Stimulated activated CD4-positive, alpha-beta T cell treated with anti-CD3 and anti-CD28 coated beads, TNF-alpha, amount 100 ng/mL, for 4 hours (primary cell): ENCODE data around the gene TNC.
"Not testable (repeated sequence)": the region's sequence is repeated elsewhere in the genome, so short reads cannot be mapped to it uniquely, and the experiment has no call there.

Experiments
- DNase-seq, 3 experiments: peaks; one replicate each; pipeline ENCODE4 v3.0.0-alpha.2; 2020; ENCODE audit warnings: low read depth in 3 of 3

The TNC gene

GRCh38 chr9:115135821-115136778 lies 18.1 kb upstream of the TNC start:
- DNase-seq = no peak

DNA sequence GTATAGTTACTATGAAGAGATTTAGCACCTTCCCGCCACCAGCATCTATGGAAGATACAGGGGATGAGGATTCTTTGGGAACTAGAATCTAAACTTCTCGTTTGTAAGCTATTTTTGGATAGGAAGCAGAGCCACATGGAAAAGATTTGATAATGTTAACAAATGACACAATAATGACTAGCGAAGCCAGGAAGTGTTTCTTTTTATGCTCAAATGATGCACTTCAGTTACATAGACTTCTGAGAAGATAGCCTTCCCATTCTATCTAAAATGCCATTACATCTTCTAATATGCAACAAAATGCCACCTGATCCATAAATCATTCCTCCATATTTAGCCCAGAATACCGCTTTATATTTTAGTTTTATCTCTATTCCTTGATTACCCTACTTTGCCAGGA lies 17.0 kb upstream of the TNC start:
- DNase-seq = no peak

- no peak for DNase-seq
Measured at GRCh38 chr9:115133649-115134048, 15.7 kb upstream of the TNC start.

DNA sequence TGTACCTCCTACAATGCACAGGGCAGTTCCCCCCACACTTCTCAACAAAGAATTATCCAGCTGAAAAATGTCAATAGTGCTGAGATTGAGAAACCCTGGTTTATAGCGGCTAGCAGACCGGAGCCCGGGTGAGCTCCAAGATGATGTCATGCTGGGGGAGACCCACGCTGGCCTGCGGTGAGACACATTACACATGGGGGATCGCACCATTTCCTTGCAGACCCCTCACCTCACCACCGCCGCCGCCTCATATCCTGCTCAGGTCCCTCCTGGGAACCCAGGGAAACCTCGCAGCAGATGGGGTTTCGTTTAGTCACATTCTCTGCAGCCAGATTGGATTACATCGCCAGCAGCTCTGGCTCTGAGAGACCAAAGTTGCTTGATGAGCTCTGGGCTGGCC lies 14.7 kb upstream of the TNC start:
- no peak for DNase-seq

- DNase-seq = no peak
Measured at GRCh38 chr9:115130176-115130575, 12.2 kb upstream of the TNC start.

DNA sequence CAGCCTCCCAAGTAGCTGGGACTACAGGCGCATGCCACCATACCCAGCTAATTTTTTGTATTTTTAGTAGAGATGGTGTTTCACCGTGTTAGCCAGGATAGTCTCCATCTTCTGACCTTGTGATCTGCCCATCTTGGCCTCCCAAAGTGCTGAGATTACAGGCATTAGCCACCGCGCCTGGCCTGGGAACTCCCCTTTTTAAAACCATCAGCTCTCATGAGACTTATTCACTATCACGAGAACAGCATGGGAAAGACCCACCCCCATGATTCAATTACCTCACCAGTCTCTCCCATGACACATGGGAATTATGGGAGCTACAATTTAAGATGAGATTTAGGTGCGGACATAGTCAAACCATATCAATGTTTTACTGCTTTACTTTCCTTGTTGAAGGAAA lies 10.8 kb upstream of the TNC start:
- not testable (repeated sequence) for DNase-seq

- no peak for DNase-seq
Measured at GRCh38 chr9:115127191-115127817, 9.3 kb upstream of the TNC start.

GRCh38 chr9:115126404-115126803 lies 8.4 kb upstream of the TNC start:
- DNase-seq = no peak

DNA sequence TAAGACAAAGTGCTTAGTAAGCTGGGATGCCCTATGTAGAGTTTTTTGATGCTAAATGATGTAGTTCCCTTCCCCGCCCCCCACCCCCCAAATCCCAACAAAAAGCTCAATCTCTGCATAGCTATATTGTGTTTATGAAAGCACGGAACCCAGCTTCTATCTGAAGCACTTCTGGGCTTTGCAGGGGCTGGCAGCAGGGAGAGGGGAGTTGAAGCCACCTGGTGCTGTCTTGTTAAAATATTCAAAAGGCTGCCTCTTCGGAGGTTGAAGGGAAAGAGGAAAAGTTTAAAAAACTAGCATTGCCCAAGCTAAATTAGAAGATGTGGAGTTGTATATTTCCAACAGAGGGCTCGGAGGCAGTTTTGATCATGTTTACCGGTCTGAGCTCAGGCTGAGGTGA lies 5.0 kb upstream of the TNC start:
- DNase-seq = no peak

- DNase-seq = no peak
Measured at GRCh38 chr9:115121181-115121580, 3.2 kb upstream of the TNC start.

- DNase-seq = no peak
Measured at GRCh38 chr9:115118879-115119218, 892 bp upstream of the TNC start.

DNA sequence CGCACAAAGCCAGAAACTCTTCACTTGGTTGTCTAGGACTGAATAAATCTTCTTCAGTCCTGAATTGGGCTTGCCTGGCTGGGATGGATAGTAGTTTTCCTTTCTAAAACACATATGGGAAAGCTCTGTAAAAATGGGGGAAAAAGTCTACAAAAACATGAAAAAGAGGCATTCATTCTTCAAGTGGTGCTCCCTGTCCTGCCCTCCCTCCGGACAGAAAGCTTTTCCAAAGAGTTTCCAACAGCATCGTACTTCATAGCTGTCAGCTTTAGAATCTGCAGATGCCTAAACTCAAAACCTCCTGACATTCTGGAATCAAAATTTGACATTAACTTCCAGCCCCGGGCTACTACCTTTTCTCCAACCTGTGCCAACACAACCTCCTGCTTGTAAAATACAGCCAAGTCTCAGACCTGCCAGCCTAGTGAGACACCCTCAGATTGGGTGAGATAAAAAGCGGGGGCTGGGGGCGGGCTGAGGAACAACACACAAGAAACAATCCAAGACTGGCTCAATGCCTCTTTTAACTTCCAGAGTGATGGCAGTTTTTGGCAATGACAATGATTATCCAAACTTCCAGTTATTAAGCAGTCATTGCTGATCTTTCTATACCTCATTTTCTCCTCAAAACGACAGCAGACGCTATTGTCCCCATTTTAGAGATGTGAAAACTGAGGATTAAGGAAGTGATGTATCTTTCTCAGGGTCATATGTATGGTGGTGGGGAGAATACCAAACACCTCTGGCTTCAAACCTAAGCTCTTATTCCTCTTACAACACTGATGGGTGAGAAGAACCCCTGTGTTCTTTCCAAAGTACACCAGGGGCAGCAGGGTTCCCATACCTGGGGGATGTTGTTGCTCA lies 1.3 kb downstream of the TNC start:
- no peak for DNase-seq

DNA sequence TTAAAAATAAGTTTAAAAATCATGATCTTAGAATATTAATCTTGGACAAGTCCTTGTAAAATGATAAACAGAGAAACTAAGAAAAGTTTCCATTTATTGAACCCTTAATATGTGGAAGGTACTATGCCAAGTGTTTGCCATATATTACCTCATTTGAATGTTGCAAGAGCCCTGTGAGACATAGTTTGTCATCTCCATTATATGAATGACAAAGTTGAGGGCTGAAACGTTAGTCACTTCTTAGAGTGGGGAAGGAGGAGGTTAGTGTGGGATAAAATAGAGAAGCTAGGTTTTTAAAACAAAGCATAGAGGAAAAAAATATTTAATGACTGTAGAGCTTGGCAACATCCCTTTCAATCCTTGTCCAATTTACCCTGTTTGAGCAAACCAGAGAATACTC lies 2.0 kb downstream of the TNC start:
- no peak for DNase-seq

- no peak for DNase-seq
Measured at GRCh38 chr9:115115117-115115880, 2.7 kb downstream of the TNC start.

- no peak for DNase-seq
Measured at GRCh38 chr9:115114546-115114945, 3.4 kb downstream of the TNC start.

DNA sequence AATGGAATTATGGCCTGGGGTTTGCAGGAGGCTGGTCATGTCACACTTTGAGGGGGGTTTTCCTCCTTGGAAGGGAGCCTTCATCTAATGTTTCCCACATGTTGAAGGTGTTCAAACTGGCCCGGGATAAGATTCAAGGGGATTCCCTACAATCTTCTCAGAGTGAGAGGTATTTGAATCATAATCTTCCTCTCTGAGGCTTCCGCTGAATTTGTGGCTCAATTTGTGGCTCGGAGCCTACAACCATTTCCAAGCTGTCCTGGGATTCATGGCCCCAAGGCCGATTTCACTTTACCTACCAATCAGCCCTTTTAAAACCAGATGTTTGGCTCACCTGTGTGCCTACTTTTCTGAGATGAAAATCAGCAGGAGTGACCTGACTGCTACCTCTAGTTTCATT lies 3.9 kb downstream of the TNC start:
- DNase-seq = no peak

- DNase-seq = no peak
Measured at GRCh38 chr9:115111874-115112273, 6.1 kb downstream of the TNC start.

- DNase-seq = no peak
Measured at GRCh38 chr9:115109486-115109885, 8.5 kb downstream of the TNC start.

GRCh38 chr9:115107701-115108100 lies 10.3 kb downstream of the TNC start:
- no peak for DNase-seq

- DNase-seq = no peak
Measured at GRCh38 chr9:115106642-115107041, 11.3 kb downstream of the TNC start.

- no peak for DNase-seq
Measured at GRCh38 chr9:115106001-115106400, 12.0 kb downstream of the TNC start.

DNA sequence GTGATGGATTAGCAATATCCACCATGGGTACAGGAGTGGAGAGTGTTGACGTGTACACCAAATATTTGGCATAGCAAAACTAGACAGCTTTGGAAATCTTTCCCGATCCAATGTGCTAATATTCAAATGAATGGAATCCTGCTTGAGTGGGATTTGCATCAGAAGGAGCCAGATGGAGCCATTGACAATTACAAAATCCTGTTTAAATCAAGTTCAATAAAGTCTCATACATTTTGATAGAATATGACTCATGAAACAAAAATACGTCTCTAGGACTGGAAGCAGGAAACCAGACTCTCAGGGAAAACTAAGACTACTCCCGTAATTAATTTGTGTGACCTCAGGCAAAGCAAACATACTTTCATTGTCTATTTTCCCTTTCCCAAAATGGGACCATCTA lies 13.0 kb downstream of the TNC start:
- DNase-seq = no peak
